Astrocyte (in vitro differentiated cells and primary cell): ENCODE measurements around the gene EXOC4. TPM values are rescaled to one million over a fixed set of nuclear protein-coding genes. Genes with fewer than 3 reads are reported as not detected.

ENCODE experiments used
- DNase-seq: peaks from one replicate; pipeline ENCODE4 v3.0.0-alpha.2; 2010; ENCODE audit warnings: low read depth
- FAIRE-seq: peaks from 2 replicates; lab custom pipeline; 2011; peaks lifted over from hg19 to GRCh38; lab: Jason Lieb, UNC
- H2AFZ ChIP-seq: 2 replicates; pipeline ENCODE4 v1.6.0; 2012; ENCODE audit warnings: low read depth, low read length, inconsistent platforms
- H3K27ac ChIP-seq: 2 replicates; pipeline ENCODE4 v1.5.1; 2011; ENCODE audit warnings: low read depth, low read length, inconsistent platforms
- H3K27me3 ChIP-seq: 2 replicates; pipeline ENCODE4 v1.6.0; 2011; ENCODE audit warnings: low read length, inconsistent platforms; ENCODE audit not compliant: insufficient read depth
- H3K36me3 ChIP-seq: 2 replicates; pipeline ENCODE4 v1.5.1; 2011; ENCODE audit warnings: low read length, inconsistent platforms; ENCODE audit not compliant: insufficient read depth
- H3K4me1 ChIP-seq: 2 replicates; pipeline ENCODE4 v1.5.1; 2011; ENCODE audit warnings: low read length, inconsistent platforms; ENCODE audit not compliant: insufficient read depth
- H3K4me2 ChIP-seq: 2 replicates; pipeline ENCODE4 v1.6.0; 2012; ENCODE audit warnings: low read length, inconsistent platforms
- H3K4me3 ChIP-seq: 2 replicates; pipeline ENCODE4 v1.5.1; 2011; ENCODE audit warnings: low read depth, mild to moderate bottlenecking, low read length, inconsistent platforms; ENCODE audit not compliant: insufficient read depth
- H3K79me2 ChIP-seq: 2 replicates; pipeline ENCODE4 v1.6.0; 2012; ENCODE audit warnings: mild to moderate bottlenecking, low read length, inconsistent platforms; ENCODE audit not compliant: insufficient read depth
- H3K9ac ChIP-seq: 2 replicates; pipeline ENCODE4 v1.6.0; 2012; ENCODE audit warnings: mild to moderate bottlenecking, low read length, inconsistent platforms
- H3K9me3 ChIP-seq: 2 replicates; pipeline ENCODE4 v1.5.1; 2012; ENCODE audit warnings: low read depth, mild to moderate bottlenecking, low read length, inconsistent platforms; ENCODE audit not compliant: insufficient read depth
- H4K20me1 ChIP-seq: 2 replicates; pipeline ENCODE4 v1.6.0; 2012; ENCODE audit warnings: low read length, inconsistent platforms; ENCODE audit not compliant: insufficient read depth
- H3K27ac Mint-ChIP-seq: one replicate; pipeline ENCODE4 v1.8.0; 2021; ENCODE audit warnings: mild to moderate bottlenecking, mixed read lengths; ENCODE audit not compliant: unreplicated experiment
- H3K27me3 Mint-ChIP-seq: one replicate; pipeline ENCODE4 v1.8.0; 2021; ENCODE audit warnings: low read depth, mixed read lengths; ENCODE audit not compliant: unreplicated experiment
- H3K36me3 Mint-ChIP-seq: one replicate; pipeline ENCODE4 v1.8.0; 2021; ENCODE audit warnings: low read depth, mixed read lengths; ENCODE audit not compliant: unreplicated experiment
- H3K4me1 Mint-ChIP-seq: one replicate; pipeline ENCODE4 v1.8.0; 2021; ENCODE audit warnings: low read depth, mixed read lengths; ENCODE audit not compliant: unreplicated experiment
- H3K4me3 Mint-ChIP-seq: one replicate; pipeline ENCODE4 v1.8.0; 2021; ENCODE audit warnings: mild to moderate bottlenecking, moderate library complexity, mixed read lengths; ENCODE audit not compliant: unreplicated experiment
- H3K9me3 Mint-ChIP-seq: one replicate; pipeline ENCODE4 v1.8.0; 2021; ENCODE audit warnings: mild to moderate bottlenecking, mixed read lengths; ENCODE audit not compliant: unreplicated experiment
- CTCF ChIP-seq: IDR thresholded peaks from 2 replicates; pipeline ENCODE4 v1.5.1; 2011; ENCODE audit warnings: low read depth, mild to moderate bottlenecking, inconsistent platforms, low read length, moderate library complexity; ENCODE audit not compliant: insufficient read depth
- EZH2 ChIP-seq: IDR thresholded peaks from 2 replicates; pipeline ENCODE4 v1.6.1; 2012; ENCODE audit warnings: mild to moderate bottlenecking, low read length, inconsistent platforms; ENCODE audit not compliant: insufficient read depth
- total RNA-seq: library from RNA; stranded (reverse); gene quantifications from 2 replicates; pipeline ENCODE4 v1.2.1, GENCODE V29; 2021

EXOC4 gene
- total RNA-seq, 1 donor from 2014 or later: 57.5 TPM

GRCh38 chr7:133773601-133774000 lies 520.7 kb downstream of the EXOC4 start:
- no peaks in the 10 kb centered on the region for H3K9me3 ChIP-seq
- Mint-ChIP-seq H3K36me3 (no peaks in the 10 kb centered on the region), H3K4me3 (no peak overlapping the region), H3K9me3 (no peaks in the 10 kb centered on the region), H3K4me1 (peaks cover 9% of the 10 kb centered on the region), H3K27ac (no peak overlapping the region), H3K27me3 (no peaks in the 10 kb centered on the region)
- no peak overlapping the region for H2AFZ ChIP-seq
- FAIRE-seq (no peak), DNase-seq (no peak)
- no peak overlapping the region for H3K27ac ChIP-seq
- H3K4me2 ChIP-seq: no peak overlapping the region
- no peak for TF ChIP-seq EZH2
- no peak for TF ChIP-seq CTCF
- no peak overlapping the region for H3K9ac ChIP-seq
- no peaks in the 10 kb centered on the region for H3K36me3 ChIP-seq
- H4K20me1 ChIP-seq: no peaks in the 10 kb centered on the region
- no peak overlapping the region for H3K4me3 ChIP-seq
- no peaks in the 10 kb centered on the region for H3K79me2 ChIP-seq
- H3K4me1 ChIP-seq: peaks cover 5% of the 10 kb centered on the region
- no peaks in the 10 kb centered on the region for H3K27me3 ChIP-seq

- Histone ChIP-seq H3K9me3 (no peaks in the 10 kb centered on the region), H3K9ac (no peak overlapping the region), H3K36me3 (no peaks in the 10 kb centered on the region), H3K79me2 (no peaks in the 10 kb centered on the region), H2AFZ (no peak overlapping the region), H3K27ac (no peak overlapping the region), H3K27me3 (no peaks in the 10 kb centered on the region), H3K4me3 (no peak overlapping the region), H4K20me1 (no peaks in the 10 kb centered on the region), H3K4me2 (no peak overlapping the region), H3K4me1 (peaks cover 5% of the 10 kb centered on the region)
- H3K4me3 Mint-ChIP-seq: no peak overlapping the region
- TF ChIP-seq CTCF (no peak), EZH2 (no peak)
- DNase-seq: no peak
- H3K4me1 Mint-ChIP-seq: peaks cover 9% of the 10 kb centered on the region
- H3K27ac Mint-ChIP-seq: no peak overlapping the region
- no peaks in the 10 kb centered on the region for H3K27me3 Mint-ChIP-seq
- no peaks in the 10 kb centered on the region for H3K9me3 Mint-ChIP-seq
- FAIRE-seq: no peak
- peaks cover 2% of the 10 kb centered on the region for H3K36me3 Mint-ChIP-seq
Observed at GRCh38 chr7:133775201-133775600, 522.3 kb downstream of the EXOC4 start.

- Histone ChIP-seq H3K27ac (no peak overlapping the region), H3K9ac (no peak overlapping the region), H3K79me2 (no peaks in the 10 kb centered on the region), H3K27me3 (no peaks in the 10 kb centered on the region), H3K36me3 (no peaks in the 10 kb centered on the region), H4K20me1 (no peaks in the 10 kb centered on the region), H3K4me2 (no peak overlapping the region), H3K9me3 (no peaks in the 10 kb centered on the region), H3K4me1 (peaks cover 1% of the 10 kb centered on the region), H2AFZ (no peak overlapping the region), H3K4me3 (no peak overlapping the region)
- no peak overlapping the region for H3K4me3 Mint-ChIP-seq
- no peak overlapping the region for H3K27ac Mint-ChIP-seq
- H3K27me3 Mint-ChIP-seq: no peaks in the 10 kb centered on the region
- no peaks in the 10 kb centered on the region for H3K9me3 Mint-ChIP-seq
- TF ChIP-seq CTCF: no peak
- no peak for TF ChIP-seq EZH2
- H3K36me3 Mint-ChIP-seq: peaks cover 2% of the 10 kb centered on the region
- DNase-seq: no peak
- peak; percentile 32 for FAIRE-seq
- peaks cover 4% of the 10 kb centered on the region for H3K4me1 Mint-ChIP-seq
Observed at GRCh38 chr7:133776266-133776665, 523.4 kb downstream of the EXOC4 start.
